Measurements from ENCODE around the gene GPR132. TPM values are rescaled to one million over a fixed set of nuclear protein-coding genes. Genes with fewer than 3 reads are reported as not detected.
"Not testable (repeated sequence)": the region's sequence is repeated elsewhere in the genome, so short reads cannot be mapped to it uniquely, and the experiment has no call there.

The GPR132 gene
- total and polyA plus RNA-seq, 2 experiments from 2014 or later: 0.14 TPM; not detected in 1

DNA sequence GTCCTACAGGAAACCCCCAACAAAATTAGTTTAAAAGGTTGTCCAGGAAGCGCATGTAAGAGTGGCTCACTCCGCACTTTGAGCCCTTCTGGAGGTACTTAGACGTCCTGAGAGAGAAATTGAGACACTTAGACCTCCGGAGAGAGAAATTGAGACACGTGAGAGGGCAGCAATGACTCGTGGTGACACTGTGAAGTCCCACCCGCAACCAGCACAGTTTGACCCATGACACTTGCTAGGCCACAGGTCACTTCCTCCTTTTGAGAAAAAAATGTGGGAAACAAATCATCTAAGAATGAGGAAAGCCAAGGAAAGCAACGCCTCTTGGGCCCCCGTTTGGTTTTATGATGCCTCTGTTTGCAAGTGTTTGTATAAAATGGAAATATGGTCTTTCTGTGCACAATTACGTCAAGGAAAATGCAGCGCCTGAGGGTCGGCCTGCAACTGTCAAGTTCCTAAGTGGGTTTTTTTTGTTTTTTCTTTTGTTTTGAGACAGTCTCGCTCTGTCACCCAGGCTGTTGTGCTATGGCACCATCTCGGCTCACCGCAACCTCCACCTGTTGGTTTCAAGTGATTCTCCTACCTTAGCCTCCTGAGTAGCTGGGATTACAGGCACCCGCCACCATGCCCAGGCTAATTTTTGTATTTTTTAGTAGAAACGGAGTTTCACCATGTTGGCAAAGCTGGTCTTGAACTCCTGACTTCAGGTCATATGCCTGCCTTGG lies 30.8 kb downstream of the GPR132 start:
- Histone ChIP-seq H3K4me1 (ENCODE audit: insufficient read depth) (peaks cover 11% of the 10 kb centered on the region), H4K20me1 (replicated peaks; ENCODE audit: insufficient read depth) (no peaks in the 10 kb centered on the region), H3K27me3 (ENCODE audit: insufficient read depth) (peaks cover 47% of the 10 kb centered on the region), H3F3A (replicated peaks; ENCODE audit: low read depth) (peaks cover 9% of the 10 kb centered on the region; the same call in 1 of the 2 replicates), H3K4me2 (peak overlapping the region; percentile 82), H3K9me2 (ENCODE audit: insufficient read depth) (no peaks in the 10 kb centered on the region), H3K79me2 (replicated peaks; ENCODE audit: insufficient read depth) (no peaks in the 10 kb centered on the region), H3K27ac (ENCODE audit: low read depth) (no peak overlapping the region), H3K4me3 (peak overlapping the region; percentile 64; the same call in 1 of the 2 replicates), H2AFZ (peak overlapping the region; percentile 95; the same call in 1 of the 2 replicates), H3K36me3 (ENCODE audit: insufficient read depth) (no peaks in the 10 kb centered on the region)
- DNase-seq (ENCODE audit: low spot score): no peak
- ATAC-seq: no peak
- Mint-ChIP-seq H3K27ac (no peak overlapping the region), H3K27me3 (ENCODE audit: insufficient read depth, low read depth, poor library complexity) (peaks cover 30% of the 10 kb centered on the region), H3K36me3 (ENCODE audit: low read depth) (no peaks in the 10 kb centered on the region), H3K9me3 (no peaks in the 10 kb centered on the region), H3K4me1 (peaks cover 13% of the 10 kb centered on the region), H3K4me3 (peak overlapping the region; percentile 76; the same call in 2 of the 3 replicates)
- TF ChIP-seq ZNF462 (CRISPR knock-in tag; IDR thresholded peaks at IDR 0.05) (no peak), ZNF331 (CRISPR knock-in tag; IDR thresholded peaks at IDR 0.05; ENCODE audit: low read depth) (no peak), EZH2phosphoT487 (IDR thresholded peaks at IDR 0.05; ENCODE audit: unreplicated experiment) (no peak), EZH2 (IDR thresholded peaks at IDR 0.05; ENCODE audit: low read depth, unreplicated experiment) (no peak)
- TF ChIP-seq, protein P1, sequence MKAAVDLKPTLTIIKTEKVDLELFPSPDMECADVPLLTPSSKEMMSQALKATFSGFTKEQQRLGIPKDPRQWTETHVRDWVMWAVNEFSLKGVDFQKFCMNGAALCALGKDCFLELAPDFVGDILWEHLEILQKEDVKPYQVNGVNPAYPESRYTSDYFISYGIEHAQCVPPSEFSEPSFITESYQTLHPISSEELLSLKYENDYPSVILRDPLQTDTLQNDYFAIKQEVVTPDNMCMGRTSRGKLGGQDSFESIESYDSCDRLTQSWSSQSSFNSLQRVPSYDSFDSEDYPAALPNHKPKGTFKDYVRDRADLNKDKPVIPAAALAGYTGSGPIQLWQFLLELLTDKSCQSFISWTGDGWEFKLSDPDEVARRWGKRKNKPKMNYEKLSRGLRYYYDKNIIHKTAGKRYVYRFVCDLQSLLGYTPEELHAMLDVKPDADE (IDR thresholded peaks at IDR 0.05): no peak
- TF ChIP-seq, protein P2, sequence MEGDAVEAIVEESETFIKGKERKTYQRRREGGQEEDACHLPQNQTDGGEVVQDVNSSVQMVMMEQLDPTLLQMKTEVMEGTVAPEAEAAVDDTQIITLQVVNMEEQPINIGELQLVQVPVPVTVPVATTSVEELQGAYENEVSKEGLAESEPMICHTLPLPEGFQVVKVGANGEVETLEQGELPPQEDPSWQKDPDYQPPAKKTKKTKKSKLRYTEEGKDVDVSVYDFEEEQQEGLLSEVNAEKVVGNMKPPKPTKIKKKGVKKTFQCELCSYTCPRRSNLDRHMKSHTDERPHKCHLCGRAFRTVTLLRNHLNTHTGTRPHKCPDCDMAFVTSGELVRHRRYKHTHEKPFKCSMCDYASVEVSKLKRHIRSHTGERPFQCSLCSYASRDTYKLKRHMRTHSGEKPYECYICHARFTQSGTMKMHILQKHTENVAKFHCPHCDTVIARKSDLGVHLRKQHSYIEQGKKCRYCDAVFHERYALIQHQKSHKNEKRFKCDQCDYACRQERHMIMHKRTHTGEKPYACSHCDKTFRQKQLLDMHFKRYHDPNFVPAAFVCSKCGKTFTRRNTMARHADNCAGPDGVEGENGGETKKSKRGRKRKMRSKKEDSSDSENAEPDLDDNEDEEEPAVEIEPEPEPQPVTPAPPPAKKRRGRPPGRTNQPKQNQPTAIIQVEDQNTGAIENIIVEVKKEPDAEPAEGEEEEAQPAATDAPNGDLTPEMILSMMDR (conservative IDR thresholded peaks at IDR 0.05; ENCODE audit: low read depth in 2 of 2): no peak

- H3K36me3 Mint-ChIP-seq (ENCODE audit: low read depth); H3K9me2 ChIP-seq (ENCODE audit: insufficient read depth); DNase-seq (ENCODE audit: low spot score); H3F3A ChIP-seq (replicated peaks; ENCODE audit: low read depth); H3K79me2 ChIP-seq (replicated peaks; ENCODE audit: insufficient read depth); H3K4me1 Mint-ChIP-seq; H4K20me1 ChIP-seq (replicated peaks; ENCODE audit: insufficient read depth); ATAC-seq; H3K27ac ChIP-seq (ENCODE audit: low read depth); H3K9me3 Mint-ChIP-seq; H3K27ac Mint-ChIP-seq; H3K36me3 ChIP-seq (ENCODE audit: insufficient read depth): not testable (repeated sequence)
- peak overlapping the region; percentile 76 for H3K4me3 Mint-ChIP-seq
- Histone ChIP-seq H3K4me3 (peak overlapping the region; percentile 64), H3K4me2 (peak overlapping the region; percentile 82), H2AFZ (peak overlapping the region; percentile 95; the same call in 1 of the 2 replicates), H3K27me3 (ENCODE audit: insufficient read depth) (peaks cover 47% of the 10 kb centered on the region), H3K4me1 (ENCODE audit: insufficient read depth) (peaks cover 11% of the 10 kb centered on the region)
- H3K27me3 Mint-ChIP-seq (ENCODE audit: insufficient read depth, low read depth, poor library complexity): peaks cover 30% of the 10 kb centered on the region
Measured at GRCh38 chr14:105033412-105033900, 31.8 kb downstream of the GPR132 start.
